SK-N-SH (cell line): ENCODE measurements around the gene RAD23A. TPM values are rescaled to one million over a fixed set of nuclear protein-coding genes. Genes with fewer than 3 reads are reported as not detected.

ENCODE experiments used
- CTCF ChIA-PET: fragments of 300-600, 350-600 bp; formaldehyde crosslinking; extraction: SDS; loops from one replicate; lab custom pipeline; 2021; lab: Yijun Ruan, JAX
- POLR2A ChIA-PET: fragments of 350-600 bp; sonication (Branson Sonifier 250); formaldehyde crosslinking; extraction: SDS; loops from one replicate; lab custom pipeline; 2020; ENCODE audit warnings: antibody characterized with exemption, inconsistent platforms; lab: Yijun Ruan, JAX
- DNase-seq: peaks from one replicate; pipeline ENCODE4 v3.0.0; 2012
- H2AFZ ChIP-seq: fragments of 200-600 bp; sonication (generic); 2 replicates; pipeline ENCODE4 v1.8.1; 2016; ENCODE audit warnings: antibody characterized with exemption, mild to moderate bottlenecking, low read depth
- H3F3A ChIP-seq: fragments of 200-600 bp; sonication (generic); replicated peaks from 2 replicates; pipeline ENCODE3; 2016; ENCODE audit warnings: antibody characterized with exemption, mild to moderate bottlenecking; ENCODE audit not compliant: insufficient read depth
- H3K27ac ChIP-seq, 2 experiments: fragments of 200-500 bp in 1 of 2; fragments of 200-600 bp in 1 of 2; sonication (Bioruptor generic) in 1 of 2; sonication (generic), shearing (Covaris generic) in 1 of 2; 2 replicates each; pipeline versions ENCODE4 v1.5.1 to v1.6.1; 2014 to 2016; ENCODE audit warnings: low read depth in 2 of 2, inconsistent platforms in 1 of 2, low read length in 1 of 2, mild to moderate bottlenecking in 1 of 2, mixed read lengths in 1 of 2
- H3K27me3 ChIP-seq: fragments of 200-600 bp; sonication (generic), shearing (Covaris generic); 2 replicates; pipeline ENCODE4 v1.6.1; 2016; ENCODE audit warnings: mixed run types; ENCODE audit not compliant: insufficient read depth
- H3K36me3 ChIP-seq, 2 experiments: fragments of 200-500 bp in 1 of 2; fragments of 200-600 bp in 1 of 2; sonication (Bioruptor generic) in 1 of 2; sonication (generic) in 1 of 2; replicated peaks in 1 of 2; 2 replicates each; pipeline versions ENCODE3 to v1.5.1; 2014 to 2016; ENCODE audit warnings: low read length in 1 of 2, mild to moderate bottlenecking in 1 of 2; ENCODE audit not compliant: insufficient read depth in 2 of 2, control insufficient read depth in 1 of 2
- H3K4me1 ChIP-seq, 2 experiments: fragments of 200-500 bp in 1 of 2; fragments of 200-600 bp in 1 of 2; sonication (Bioruptor generic) in 1 of 2; sonication (generic), shearing (Covaris generic) in 1 of 2; 2 replicates each; pipeline versions ENCODE4 v1.5.1 to v1.6.1; 2014 to 2016; ENCODE audit warnings: low read depth in 1 of 2, low read length in 1 of 2, mixed run types in 1 of 2; ENCODE audit not compliant: insufficient read depth in 2 of 2, control insufficient read depth in 1 of 2
- H3K4me2 ChIP-seq: fragments of 200-600 bp; sonication (generic), shearing (Covaris generic); 2 replicates; pipeline ENCODE4 v1.6.1; 2017; ENCODE audit warnings: mixed run types
- H3K4me3 ChIP-seq, 2 experiments: fragments of 200-500 bp in 1 of 2; fragments of 200-600 bp in 1 of 2; sonication (Bioruptor generic) in 1 of 2; sonication (generic), shearing (Covaris generic) in 1 of 2; 2 replicates each; pipeline versions ENCODE4 v1.5.1 to v1.8.1; 2014 to 2016; ENCODE audit warnings: low read depth in 2 of 2, inconsistent platforms in 1 of 2, low read length in 1 of 2, mild to moderate bottlenecking in 1 of 2, mixed read lengths in 1 of 2, moderate library complexity in 1 of 2
- H3K79me2 ChIP-seq: fragments of 200-600 bp; sonication (generic); 2 replicates; pipeline ENCODE4 v1.8.1; 2017; ENCODE audit warnings: mild to moderate bottlenecking; ENCODE audit not compliant: insufficient read depth
- H3K9ac ChIP-seq: fragments of 200-600 bp; sonication (generic); 2 replicates; pipeline ENCODE4 v1.6.1; 2017; ENCODE audit warnings: mixed run types
- H3K9me2 ChIP-seq: fragments of 200-600 bp; sonication (generic); 2 replicates; pipeline ENCODE4 v1.6.1; 2017; ENCODE audit warnings: mixed run types
- H3K9me3 ChIP-seq: fragments of 200-600 bp; sonication (generic); 2 replicates; pipeline ENCODE4 v1.6.1; 2017; ENCODE audit warnings: mixed run types, mild to moderate bottlenecking, moderate library complexity
- H4K20me1 ChIP-seq: fragments of 200-600 bp; sonication (generic); 2 replicates; pipeline ENCODE4 v1.6.1; 2017; ENCODE audit warnings: mild to moderate bottlenecking, mixed run types; ENCODE audit not compliant: insufficient read depth
- CHD2 ChIP-seq: fragments of 150-350 bp; IDR thresholded peaks from 2 replicates; pipeline ENCODE4 v1.6.1; 2018; ENCODE audit warnings: low read length; ENCODE audit not compliant: partially characterized antibody
- FOSL2 ChIP-seq: IDR thresholded peaks from 2 replicates; pipeline ENCODE4 v1.4.0; 2012; ENCODE audit warnings: low read depth, mild to moderate bottlenecking, moderate library complexity, borderline replicate concordance
- FOXJ3 ChIP-seq: sonication (generic); formaldehyde crosslinking; IDR thresholded peaks from 2 replicates; pipeline ENCODE4 v1.5.1; 2020; ENCODE audit warnings: mild to moderate bottlenecking, missing genetic modification reagents
- GABPA ChIP-seq: IDR thresholded peaks from 2 replicates; pipeline ENCODE4 v1.4.0; 2012; ENCODE audit warnings: low read depth, mild to moderate bottlenecking
- MEF2A ChIP-seq: IDR thresholded peaks from 2 replicates; pipeline ENCODE4 v1.4.0; 2012; ENCODE audit warnings: low read depth, borderline replicate concordance
- NFIC ChIP-seq: IDR thresholded peaks from 2 replicates; pipeline ENCODE4 v1.4.0; 2012; ENCODE audit warnings: borderline replicate concordance
- POLR2AphosphoS5 ChIP-seq: IDR thresholded peaks from 2 replicates; pipeline ENCODE4 v1.6.1; 2012; ENCODE audit warnings: low read depth, low read length
- RCOR1 ChIP-seq: fragments of 150-350 bp; IDR thresholded peaks from 2 replicates; pipeline ENCODE4 v1.6.1; 2017; ENCODE audit warnings: antibody characterized with exemption, low read length
- SIN3A ChIP-seq: IDR thresholded peaks from 2 replicates; pipeline ENCODE4 v1.6.1; 2012; ENCODE audit warnings: low read depth, mild to moderate bottlenecking, low read length, moderate library complexity, borderline replicate concordance
- SMC3 ChIP-seq: IDR thresholded peaks from 2 replicates; pipeline ENCODE4 v1.6.1; 2012; ENCODE audit warnings: low read depth, low read length, improper control_type of control experiment
- TCF12 ChIP-seq: IDR thresholded peaks from 2 replicates; pipeline ENCODE4 v1.4.0; 2012
- TEAD4 ChIP-seq: IDR thresholded peaks from 2 replicates; pipeline ENCODE4 v1.4.0; 2012; ENCODE audit warnings: mild to moderate bottlenecking, borderline replicate concordance; ENCODE audit not compliant: insufficient read depth
- YY1 ChIP-seq: IDR thresholded peaks from 2 replicates; pipeline ENCODE4 v1.4.0; 2012; ENCODE audit warnings: low read depth, mild to moderate bottlenecking
- WGBS: methylation state at CpG from one replicate; pipeline ENCODE4 v1.1.6; 2017; ENCODE audit warnings: low lambda C conversion rate; 5-methylcytosine and 5-hydroxymethylcytosine counted together
- polyA plus RNA-seq, 3 experiments: library from polyadenylated mRNA; depleted of rRNA; stranded (reverse); fragments of >200 nt; gene quantifications; 2 replicates each; pipeline ENCODE4 v1.2.3, GENCODE V29; 2012
- TF ChIP-seq, protein P1 (sequence below): IDR thresholded peaks from 2 replicates; pipeline ENCODE4 v1.4.0; 2012; ENCODE audit warnings: low read depth
- TF ChIP-seq, protein P2 (sequence below): fragments of 150-350 bp; IDR thresholded peaks from 2 replicates; pipeline ENCODE4 v1.6.1; 2017; ENCODE audit warnings: antibody characterized with exemption, low read length, low read depth, borderline replicate concordance
- TF ChIP-seq, protein P3 (sequence below): fragments of 200-600 bp; sonication (generic); IDR thresholded peaks from 2 replicates; pipeline ENCODE4 v1.6.1; 2017; ENCODE audit warnings: antibody characterized with exemption, mild to moderate bottlenecking, moderate library complexity
- TF ChIP-seq, protein P4 (sequence below): fragments of 150-350 bp; IDR thresholded peaks from 2 replicates; pipeline ENCODE4 v1.6.1; 2016; ENCODE audit warnings: mild to moderate bottlenecking, low read depth, low read length
- TF ChIP-seq, protein P5 (sequence below): IDR thresholded peaks from 2 replicates; pipeline ENCODE4 v1.4.0; 2012; ENCODE audit warnings: low read depth, borderline replicate concordance
- TF ChIP-seq, protein P6 (sequence below): IDR thresholded peaks from 2 replicates; pipeline ENCODE4; 2012

RAD23A gene
- polyA plus RNA-seq, 1 of the 3 experiments (the other 2 are of a cell fraction) = 116 TPM

DNA sequence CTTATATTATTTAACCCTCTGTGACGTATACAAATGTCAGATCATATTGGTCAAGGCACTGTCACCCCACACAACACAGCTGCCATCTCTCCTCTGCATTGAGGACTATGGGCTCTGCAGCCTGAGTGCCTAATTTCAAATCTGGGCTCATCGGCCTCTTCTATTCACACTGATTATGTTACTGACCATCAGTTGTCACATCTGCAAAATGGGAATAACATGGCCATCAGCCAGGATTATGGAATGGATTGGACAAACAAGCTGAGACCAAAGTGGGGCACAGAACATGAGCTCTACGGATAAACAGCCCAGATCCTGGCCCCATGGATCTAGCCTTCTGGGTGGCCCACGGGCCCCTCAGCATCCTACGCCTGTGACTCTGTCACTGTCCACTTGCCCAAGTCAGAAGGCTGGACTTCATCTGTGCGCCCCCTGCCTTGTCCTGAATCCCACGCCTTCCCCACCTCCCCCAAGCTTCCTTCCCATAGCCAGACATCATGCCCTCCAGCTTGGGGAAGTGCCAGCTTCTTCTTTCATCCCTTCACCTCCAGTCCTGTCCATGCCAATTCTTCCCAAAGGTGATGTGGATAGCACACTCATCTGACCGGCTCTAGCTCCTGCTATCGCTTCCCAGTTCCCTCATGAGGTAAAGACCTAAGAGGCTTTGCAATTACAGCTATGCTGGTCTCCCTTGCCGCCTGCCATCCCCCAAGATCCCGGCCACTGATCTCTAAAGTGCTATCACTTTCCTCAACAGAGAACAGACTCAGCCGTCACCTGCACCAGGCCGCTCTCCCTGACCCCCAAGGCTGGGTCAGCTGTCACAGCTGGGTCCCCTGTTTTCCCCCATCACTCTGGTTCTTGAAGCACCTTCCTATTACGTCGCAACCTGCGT lies 13.0 kb upstream of the RAD23A start:
- 25% methylated on average over 16 of the region's 16 CpGs for WGBS
- no peaks in the 10 kb centered on the region for H3K9me3 ChIP-seq
- H3K4me3 ChIP-seq = peak overlapping the region; percentile 84 to 86
- H3K4me1 ChIP-seq = peaks cover 5 to 12% of the 10 kb centered on the region in 2 experiments; a peak in 2 of 4 replicates
- 0 out of 2 replicates have a peak overlapping the region, but pooled peaks have one; percentile 30 for H2AFZ ChIP-seq
- peak overlapping the region; percentile 95 for H3K4me2 ChIP-seq
- peaks cover 4 to 26% of the 10 kb centered on the region in 2 experiments for H3K36me3 ChIP-seq
- no peaks in the 10 kb centered on the region for H3K9me2 ChIP-seq
- H3K9ac ChIP-seq = peak overlapping the region; percentile 82
- ChIA-PET CTCF (interaction anchor here (0.8 to 2.5 kb wide), 9 partner anchors 9 to 161 kb away, joined by 3 to 10 read pairs (median 7); partner anchors contain the start of gene SYCE2), POLR2A (interaction anchor here (0.5 to 2.3 kb wide), 15 partner anchors 9 to 197 kb away, joined by 3 to 15 read pairs (median 3); partner anchors contain the start of genes GCDH, NACC1 and SYCE2)
- peak overlapping the region; percentile 47 to 81; a peak in 3 of 4 replicates for H3K27ac ChIP-seq
- H3K27me3 ChIP-seq = no peaks in the 10 kb centered on the region
- peaks cover 40% of the 10 kb centered on the region for H3K79me2 ChIP-seq
- peak; percentile 56 for DNase-seq
- H3F3A ChIP-seq = peaks cover 7% of the 10 kb centered on the region
- TF ChIP-seq TEAD4 (no peak), FOXJ3 (CRISPR knock-in tag) (no peak), YY1 (no peak), POLR2AphosphoS5 (no peak), RCOR1 (no peak), MEF2A (no peak), TCF12 (no peak), GABPA (no peak), CHD2 (no peak), SMC3 (no peak), SIN3A (no peak), FOSL2 (no peak), NFIC (no peak)
- TF ChIP-seq, protein P1, sequence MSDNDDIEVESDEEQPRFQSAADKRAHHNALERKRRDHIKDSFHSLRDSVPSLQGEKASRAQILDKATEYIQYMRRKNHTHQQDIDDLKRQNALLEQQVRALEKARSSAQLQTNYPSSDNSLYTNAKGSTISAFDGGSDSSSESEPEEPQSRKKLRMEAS = no peak
- TF ChIP-seq, protein P2, sequence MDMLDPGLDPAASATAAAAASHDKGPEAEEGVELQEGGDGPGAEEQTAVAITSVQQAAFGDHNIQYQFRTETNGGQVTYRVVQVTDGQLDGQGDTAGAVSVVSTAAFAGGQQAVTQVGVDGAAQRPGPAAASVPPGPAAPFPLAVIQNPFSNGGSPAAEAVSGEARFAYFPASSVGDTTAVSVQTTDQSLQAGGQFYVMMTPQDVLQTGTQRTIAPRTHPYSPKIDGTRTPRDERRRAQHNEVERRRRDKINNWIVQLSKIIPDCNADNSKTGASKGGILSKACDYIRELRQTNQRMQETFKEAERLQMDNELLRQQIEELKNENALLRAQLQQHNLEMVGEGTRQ = no peak
- TF ChIP-seq, protein P3, sequence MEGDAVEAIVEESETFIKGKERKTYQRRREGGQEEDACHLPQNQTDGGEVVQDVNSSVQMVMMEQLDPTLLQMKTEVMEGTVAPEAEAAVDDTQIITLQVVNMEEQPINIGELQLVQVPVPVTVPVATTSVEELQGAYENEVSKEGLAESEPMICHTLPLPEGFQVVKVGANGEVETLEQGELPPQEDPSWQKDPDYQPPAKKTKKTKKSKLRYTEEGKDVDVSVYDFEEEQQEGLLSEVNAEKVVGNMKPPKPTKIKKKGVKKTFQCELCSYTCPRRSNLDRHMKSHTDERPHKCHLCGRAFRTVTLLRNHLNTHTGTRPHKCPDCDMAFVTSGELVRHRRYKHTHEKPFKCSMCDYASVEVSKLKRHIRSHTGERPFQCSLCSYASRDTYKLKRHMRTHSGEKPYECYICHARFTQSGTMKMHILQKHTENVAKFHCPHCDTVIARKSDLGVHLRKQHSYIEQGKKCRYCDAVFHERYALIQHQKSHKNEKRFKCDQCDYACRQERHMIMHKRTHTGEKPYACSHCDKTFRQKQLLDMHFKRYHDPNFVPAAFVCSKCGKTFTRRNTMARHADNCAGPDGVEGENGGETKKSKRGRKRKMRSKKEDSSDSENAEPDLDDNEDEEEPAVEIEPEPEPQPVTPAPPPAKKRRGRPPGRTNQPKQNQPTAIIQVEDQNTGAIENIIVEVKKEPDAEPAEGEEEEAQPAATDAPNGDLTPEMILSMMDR = no peak
- TF ChIP-seq, protein P4, sequence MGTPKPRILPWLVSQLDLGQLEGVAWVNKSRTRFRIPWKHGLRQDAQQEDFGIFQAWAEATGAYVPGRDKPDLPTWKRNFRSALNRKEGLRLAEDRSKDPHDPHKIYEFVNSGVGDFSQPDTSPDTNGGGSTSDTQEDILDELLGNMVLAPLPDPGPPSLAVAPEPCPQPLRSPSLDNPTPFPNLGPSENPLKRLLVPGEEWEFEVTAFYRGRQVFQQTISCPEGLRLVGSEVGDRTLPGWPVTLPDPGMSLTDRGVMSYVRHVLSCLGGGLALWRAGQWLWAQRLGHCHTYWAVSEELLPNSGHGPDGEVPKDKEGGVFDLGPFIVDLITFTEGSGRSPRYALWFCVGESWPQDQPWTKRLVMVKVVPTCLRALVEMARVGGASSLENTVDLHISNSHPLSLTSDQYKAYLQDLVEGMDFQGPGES = no peak
- TF ChIP-seq, protein P5, sequence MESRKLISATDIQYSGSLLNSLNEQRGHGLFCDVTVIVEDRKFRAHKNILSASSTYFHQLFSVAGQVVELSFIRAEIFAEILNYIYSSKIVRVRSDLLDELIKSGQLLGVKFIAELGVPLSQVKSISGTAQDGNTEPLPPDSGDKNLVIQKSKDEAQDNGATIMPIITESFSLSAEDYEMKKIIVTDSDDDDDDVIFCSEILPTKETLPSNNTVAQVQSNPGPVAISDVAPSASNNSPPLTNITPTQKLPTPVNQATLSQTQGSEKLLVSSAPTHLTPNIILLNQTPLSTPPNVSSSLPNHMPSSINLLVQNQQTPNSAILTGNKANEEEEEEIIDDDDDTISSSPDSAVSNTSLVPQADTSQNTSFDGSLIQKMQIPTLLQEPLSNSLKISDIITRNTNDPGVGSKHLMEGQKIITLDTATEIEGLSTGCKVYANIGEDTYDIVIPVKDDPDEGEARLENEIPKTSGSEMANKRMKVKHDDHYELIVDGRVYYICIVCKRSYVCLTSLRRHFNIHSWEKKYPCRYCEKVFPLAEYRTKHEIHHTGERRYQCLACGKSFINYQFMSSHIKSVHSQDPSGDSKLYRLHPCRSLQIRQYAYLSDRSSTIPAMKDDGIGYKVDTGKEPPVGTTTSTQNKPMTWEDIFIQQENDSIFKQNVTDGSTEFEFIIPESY = no peak
- TF ChIP-seq, protein P6, sequence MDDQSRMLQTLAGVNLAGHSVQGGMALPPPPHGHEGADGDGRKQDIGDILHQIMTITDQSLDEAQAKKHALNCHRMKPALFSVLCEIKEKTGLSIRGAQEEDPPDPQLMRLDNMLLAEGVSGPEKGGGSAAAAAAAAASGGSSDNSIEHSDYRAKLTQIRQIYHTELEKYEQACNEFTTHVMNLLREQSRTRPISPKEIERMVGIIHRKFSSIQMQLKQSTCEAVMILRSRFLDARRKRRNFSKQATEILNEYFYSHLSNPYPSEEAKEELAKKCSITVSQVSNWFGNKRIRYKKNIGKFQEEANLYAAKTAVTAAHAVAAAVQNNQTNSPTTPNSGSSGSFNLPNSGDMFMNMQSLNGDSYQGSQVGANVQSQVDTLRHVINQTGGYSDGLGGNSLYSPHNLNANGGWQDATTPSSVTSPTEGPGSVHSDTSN = no peak
- H4K20me1 ChIP-seq = 0 out of 2 replicates have a peak, but pooled peaks cover 4% of the 10 kb centered on the region
